GM23248 (cell line): ENCODE data around the gene ELMO1.

ENCODE experiments used
- EZH2 ChIP-seq: fragments of 200-600 bp; sonication (generic); IDR thresholded peaks from 2 replicates; pipeline ENCODE4 v1.6.1; 2018; ENCODE audit warnings: antibody characterized with exemption, mild to moderate bottlenecking; ENCODE audit not compliant: insufficient read depth, poor library complexity, severe bottlenecking
- EZH2phosphoT487 ChIP-seq: fragments of 200-600 bp; sonication (generic); IDR thresholded peaks from 2 replicates; pipeline ENCODE4 v1.6.1; 2018; ENCODE audit warnings: antibody characterized with exemption, moderate library complexity, mild to moderate bottlenecking, low read depth; ENCODE audit not compliant: insufficient read depth

DNA sequence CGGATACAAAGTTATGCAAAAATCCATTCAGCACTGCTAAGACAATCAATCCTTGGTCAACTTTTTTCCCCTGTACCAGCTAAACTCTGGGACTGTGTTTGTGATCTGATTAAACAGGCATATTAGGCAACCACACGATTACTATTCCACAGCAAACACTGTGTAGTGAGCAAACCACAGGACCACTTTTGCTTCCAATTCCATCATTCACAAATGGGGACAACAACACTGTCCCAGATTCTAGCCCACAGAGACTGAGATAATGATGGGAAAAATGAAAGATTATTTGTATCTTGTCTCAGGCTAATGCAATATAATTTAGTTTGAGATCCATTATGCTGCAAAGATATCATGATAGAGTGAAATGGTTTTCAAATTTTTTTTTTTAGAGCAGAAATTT is 560.7 kb downstream of the ELMO1 start:
- TF ChIP-seq EZH2: no peak
- TF ChIP-seq EZH2phosphoT487: no peak
